Breast epithelium (tissue), 4 donors: Measurements from ENCODE around the gene HIVEP3. TPM values are rescaled to one million over a fixed set of nuclear protein-coding genes. Genes with fewer than 3 reads are reported as not detected.
A peak's percentile ranks its signal among the peaks of the same experiment; 100 is the strongest.

ENCODE experiments used
- DNase-seq, 2 donors: peaks; one replicate each; pipeline ENCODE4 v3.0.0-alpha.2; 2019; ENCODE audit warnings: low spot score in 2 of 2
- H3K27ac ChIP-seq, 2 donors: fragments of 200-600 bp; sonication (generic) in 1 of 2; one replicate each; pipeline ENCODE4 v1.5.1; 2016 to 2019; ENCODE audit warnings: mild to moderate bottlenecking in 1 of 2
- H3K27me3 ChIP-seq, 2 donors: fragments of 200-600 bp; sonication (generic) in 1 of 2; one replicate each; pipeline versions ENCODE4 v1.5.1 to v1.6.0; 2017 to 2019; ENCODE audit warnings: control low read depth in 1 of 2, mild to moderate bottlenecking in 1 of 2
- H3K36me3 ChIP-seq: fragments of 200-600 bp; one replicate; pipeline ENCODE4 v1.5.1; 2019
- H3K4me1 ChIP-seq, 2 donors: fragments of 200-600 bp; sonication (generic); one replicate each; pipeline ENCODE4 v1.5.1; 2016 to 2019; ENCODE audit warnings: control low read depth in 1 of 2
- H3K4me3 ChIP-seq, 3 donors: fragments of 200-600 bp; sonication (generic); 1 replicate in 2 of 3; 2 replicates in 1 of 3; pipeline ENCODE4 v1.5.1; 2016 to 2019; ENCODE audit warnings: mild to moderate bottlenecking in 3 of 3, moderate library complexity in 2 of 3
- H3K9me3 ChIP-seq, 2 donors: fragments of 200-600 bp; sonication (generic) in 1 of 2; one replicate each; pipeline ENCODE4 v1.5.1; 2016 to 2019; ENCODE audit warnings: control low read depth in 1 of 2
- POLR2A ChIP-seq: fragments of 450-650 bp; IDR thresholded peaks from one replicate; pipeline ENCODE4 v1.6.1; 2016; ENCODE audit warnings: antibody characterized with exemption, mild to moderate bottlenecking, moderate library complexity
- POLR2AphosphoS5 ChIP-seq, 3 donors: sonication (generic); formaldehyde crosslinking; IDR thresholded peaks; one replicate each; pipeline ENCODE4 v1.6.1; 2017; ENCODE audit warnings: antibody characterized with exemption in 3 of 3
- intact Hi-C: fragments of 100-400 bp; cut with DNase I; formaldehyde crosslinking; loops from one replicate; pipeline ENCODE4 v1.15.1; 2023; ENCODE audit warnings: low total_unique reads
- total RNA-seq, 3 donors: library from RNA; depleted of rRNA; stranded (reverse); fragments of >200 nt; gene quantifications; one replicate each; pipeline ENCODE4 v1.1.0, GENCODE V29; 2016
- TF ChIP-seq, protein P1 (sequence below), 3 donors: fragments of 450-650 bp; IDR thresholded peaks; one replicate each; pipeline ENCODE4 v1.5.1; 2016 to 2017; ENCODE audit warnings: antibody characterized with exemption in 3 of 3, mild to moderate bottlenecking in 3 of 3, moderate library complexity in 3 of 3

The HIVEP3 gene
- total RNA-seq, 3 donors from 2014 or later: 3.5 to 13.5 (median 9.2) TPM

DNA sequence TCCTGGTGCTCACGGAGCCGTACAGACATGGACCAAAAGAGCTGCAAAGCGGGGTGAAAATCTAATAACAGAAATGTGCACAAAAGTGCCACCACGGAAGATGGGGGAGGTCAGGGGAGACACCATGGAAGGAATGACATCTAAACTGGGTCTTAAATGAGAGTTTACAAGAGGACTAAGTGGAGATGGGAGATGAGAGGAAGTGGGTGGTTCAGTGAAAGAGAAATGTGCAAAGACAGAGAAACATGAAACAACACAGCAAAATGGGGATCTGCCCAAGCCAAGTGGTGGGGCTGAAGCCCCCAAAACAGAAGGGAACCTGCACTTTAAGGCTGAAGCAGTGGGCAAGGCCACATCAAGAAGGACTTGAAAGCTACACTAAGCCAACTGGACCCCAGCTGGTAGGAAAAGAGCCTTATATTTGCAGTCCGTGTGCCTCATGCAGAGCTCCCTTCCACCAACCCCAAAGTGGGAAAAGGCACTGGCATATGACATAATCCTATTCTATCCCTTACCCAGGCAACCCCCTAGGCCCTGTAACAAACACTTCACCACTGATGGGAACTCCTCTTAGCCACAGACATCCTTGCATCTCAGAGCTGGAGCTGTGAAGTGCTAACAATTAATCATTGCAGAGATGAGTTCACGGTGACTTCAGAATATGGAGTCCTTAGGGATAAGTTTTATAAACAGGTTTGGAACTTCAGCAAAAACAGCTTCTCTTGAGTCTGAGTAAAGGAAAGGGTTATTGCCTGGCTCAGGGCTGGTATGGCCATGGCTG is 235.7 kb downstream of the HIVEP3 start:
- H3K4me3 ChIP-seq: no peak overlapping the region
- no peaks in the 10 kb centered on the region for H3K27me3 ChIP-seq
- peak in 1 of 2 donors; percentile 27 for DNase-seq
- no peaks in the 10 kb centered on the region for H3K36me3 ChIP-seq
- H3K27ac ChIP-seq: no peak overlapping the region
- TF ChIP-seq, protein P1, sequence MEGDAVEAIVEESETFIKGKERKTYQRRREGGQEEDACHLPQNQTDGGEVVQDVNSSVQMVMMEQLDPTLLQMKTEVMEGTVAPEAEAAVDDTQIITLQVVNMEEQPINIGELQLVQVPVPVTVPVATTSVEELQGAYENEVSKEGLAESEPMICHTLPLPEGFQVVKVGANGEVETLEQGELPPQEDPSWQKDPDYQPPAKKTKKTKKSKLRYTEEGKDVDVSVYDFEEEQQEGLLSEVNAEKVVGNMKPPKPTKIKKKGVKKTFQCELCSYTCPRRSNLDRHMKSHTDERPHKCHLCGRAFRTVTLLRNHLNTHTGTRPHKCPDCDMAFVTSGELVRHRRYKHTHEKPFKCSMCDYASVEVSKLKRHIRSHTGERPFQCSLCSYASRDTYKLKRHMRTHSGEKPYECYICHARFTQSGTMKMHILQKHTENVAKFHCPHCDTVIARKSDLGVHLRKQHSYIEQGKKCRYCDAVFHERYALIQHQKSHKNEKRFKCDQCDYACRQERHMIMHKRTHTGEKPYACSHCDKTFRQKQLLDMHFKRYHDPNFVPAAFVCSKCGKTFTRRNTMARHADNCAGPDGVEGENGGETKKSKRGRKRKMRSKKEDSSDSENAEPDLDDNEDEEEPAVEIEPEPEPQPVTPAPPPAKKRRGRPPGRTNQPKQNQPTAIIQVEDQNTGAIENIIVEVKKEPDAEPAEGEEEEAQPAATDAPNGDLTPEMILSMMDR (IDR thresholded peaks at IDR 0.05): no peak
- TF ChIP-seq POLR2A (no peak), POLR2AphosphoS5 (IDR thresholded peaks at IDR 0.05) (no peak)
- intact Hi-C loops: no loop called here
- no peaks in the 10 kb centered on the region for H3K9me3 ChIP-seq
- H3K4me1 ChIP-seq: peaks cover 7 to 13% of the 10 kb centered on the region in 2 donors

DNA sequence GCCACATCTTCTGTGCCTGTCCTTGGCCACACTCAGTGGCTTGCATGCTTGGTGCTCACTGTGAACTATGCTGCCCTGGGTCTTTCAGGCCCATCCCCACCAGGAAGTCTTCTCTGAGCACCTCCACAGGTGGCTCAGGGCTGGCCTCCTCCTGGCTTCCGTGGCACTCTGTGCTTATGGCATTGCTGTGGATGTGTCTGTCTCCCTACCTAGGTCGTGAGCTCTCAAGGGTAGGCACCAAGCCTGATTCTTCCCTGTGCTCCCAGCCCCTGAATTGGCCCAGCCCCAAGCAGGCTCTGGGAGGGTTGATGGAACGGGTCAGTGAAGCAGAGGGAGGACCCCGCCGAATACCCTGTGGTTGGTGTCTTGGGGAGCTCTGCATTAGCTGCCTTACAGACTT is 236.6 kb downstream of the HIVEP3 start:
- peaks cover 7 to 13% of the 10 kb centered on the region in 2 donors for H3K4me1 ChIP-seq
- H3K36me3 ChIP-seq: no peaks in the 10 kb centered on the region
- no peak for DNase-seq
- H3K27ac ChIP-seq: peak overlapping the region; percentile 40 to 58
- intact Hi-C loops: no loop called here
- no peak overlapping the region for H3K4me3 ChIP-seq
- H3K9me3 ChIP-seq: no peaks in the 10 kb centered on the region
- no peaks in the 10 kb centered on the region for H3K27me3 ChIP-seq
- TF ChIP-seq POLR2A (no peak), POLR2AphosphoS5 (IDR thresholded peaks at IDR 0.05) (no peak)
- TF ChIP-seq, protein P1 (IDR thresholded peaks at IDR 0.05): no peak

DNA sequence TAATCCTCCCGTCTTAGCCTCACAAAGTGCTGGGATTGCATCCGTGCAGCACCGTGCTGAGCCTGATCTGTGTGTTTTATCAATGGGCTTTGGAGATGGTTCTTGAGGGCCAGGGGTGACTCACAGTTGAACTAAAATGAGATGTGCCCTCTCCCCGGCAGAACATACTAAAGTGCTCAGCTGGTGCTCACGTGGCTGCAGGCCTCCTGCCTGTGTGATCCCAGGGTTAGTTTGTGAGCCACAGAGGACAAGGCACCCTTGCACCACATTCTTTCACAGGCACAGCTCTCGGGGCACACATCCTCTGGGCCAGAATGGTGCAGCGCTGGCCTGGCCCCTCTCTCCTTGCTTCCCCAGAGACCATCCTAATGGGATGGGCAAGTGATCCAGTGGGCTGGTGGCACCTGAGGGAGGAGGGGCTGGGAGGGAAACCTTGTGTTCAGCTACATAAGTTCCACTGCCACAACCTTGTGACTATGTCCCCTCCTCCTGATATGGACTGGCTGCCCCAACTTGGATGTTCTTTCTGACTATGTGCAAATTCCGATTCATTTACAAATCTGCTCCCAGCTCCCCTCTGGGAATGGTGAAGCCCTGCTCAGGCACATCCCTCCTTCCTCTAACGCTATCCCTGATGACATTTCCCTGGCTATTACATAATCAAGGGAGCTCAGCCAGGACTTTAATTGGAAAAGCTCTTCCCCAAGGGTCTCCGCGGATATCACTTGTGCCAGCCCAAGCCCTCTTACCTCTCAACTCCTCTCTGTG is 237.2 kb downstream of the HIVEP3 start:
- Histone ChIP-seq H3K27ac (peak overlapping the region; percentile 58 to 73), H3K4me3 (no peak overlapping the region), H3K27me3 (no peaks in the 10 kb centered on the region), H3K36me3 (no peaks in the 10 kb centered on the region), H3K4me1 (peaks cover 7 to 13% of the 10 kb centered on the region in 2 donors), H3K9me3 (no peaks in the 10 kb centered on the region)
- peak in 1 of 2 donors; percentile 35 for DNase-seq
- TF ChIP-seq POLR2AphosphoS5 (IDR thresholded peaks at IDR 0.05): peak in 1 of 3 donors; percentile 16
- TF ChIP-seq POLR2A: no peak
- intact Hi-C loops: no loop called here

DNA sequence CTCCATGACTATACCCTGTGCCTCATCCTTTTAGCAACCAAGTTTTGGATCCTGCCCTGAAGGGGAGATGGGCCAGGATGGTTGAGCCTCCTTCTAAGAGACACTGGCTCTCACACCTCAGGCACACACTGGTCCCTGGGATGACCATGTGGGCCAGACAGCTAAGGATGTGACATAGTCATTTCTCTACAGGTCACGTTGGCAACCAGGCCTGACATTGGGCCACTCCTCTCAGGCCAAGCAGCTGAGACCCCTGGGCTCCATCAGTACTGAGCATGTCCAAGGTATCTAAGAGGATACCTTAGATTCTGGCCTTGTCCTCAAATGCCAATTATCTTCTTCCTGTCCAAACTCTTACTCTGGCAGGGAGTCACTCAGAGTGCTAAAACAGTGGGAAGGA is 238.7 kb downstream of the HIVEP3 start:
- DNase-seq: no peak
- no peak overlapping the region for H3K4me3 ChIP-seq
- no peak for TF ChIP-seq POLR2AphosphoS5 (IDR thresholded peaks at IDR 0.05)
- TF ChIP-seq, protein P1 (IDR thresholded peaks at IDR 0.05): no peak
- TF ChIP-seq POLR2A: no peak
- intact Hi-C loops: no loop called here
- H3K36me3 ChIP-seq: no peaks in the 10 kb centered on the region
- peak overlapping the region; percentile 76 to 92 for H3K27ac ChIP-seq
- peaks cover 7 to 13% of the 10 kb centered on the region in 2 donors for H3K4me1 ChIP-seq
- H3K27me3 ChIP-seq: no peaks in the 10 kb centered on the region
- no peaks in the 10 kb centered on the region for H3K9me3 ChIP-seq

DNA sequence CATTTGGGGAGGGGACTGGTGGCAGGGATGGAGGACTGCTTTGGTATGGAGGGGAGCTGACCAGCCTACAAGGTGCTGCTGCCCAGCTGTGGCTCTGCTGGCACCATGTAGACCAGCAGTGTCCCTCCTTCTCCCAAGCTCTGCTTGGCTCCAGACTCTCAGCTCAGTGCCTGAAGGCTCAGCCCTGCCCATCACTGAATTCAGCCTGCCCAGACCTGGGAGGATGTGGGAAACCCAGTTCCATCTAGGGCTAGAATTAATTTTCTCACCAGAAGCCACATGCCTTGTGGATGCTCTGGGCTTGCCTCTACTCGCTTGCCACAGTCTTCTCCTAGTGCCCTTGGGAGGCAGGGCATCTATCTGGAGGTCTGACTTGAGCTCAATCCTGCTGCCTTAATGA is 239.2 kb downstream of the HIVEP3 start:
- H3K9me3 ChIP-seq: no peaks in the 10 kb centered on the region
- peaks cover 7 to 13% of the 10 kb centered on the region in 2 donors for H3K4me1 ChIP-seq
- DNase-seq: peak in 1 of 2 donors; percentile 61
- TF ChIP-seq, protein P1 (IDR thresholded peaks at IDR 0.05): no peak
- H3K4me3 ChIP-seq: no peak overlapping the region
- H3K27ac ChIP-seq: peak overlapping the region; percentile 76 to 92
- intact Hi-C loops: no loop called here
- no peaks in the 10 kb centered on the region for H3K36me3 ChIP-seq
- no peaks in the 10 kb centered on the region for H3K27me3 ChIP-seq
